HG03469 (cell line): ENCODE results near the gene GABRR2.

ENCODE experiments used
- ATAC-seq: cut with Tn5 transposase; IDR thresholded peaks from one replicate; pipeline ENCODE4 v1.9.1; 2021; ENCODE audit warnings: mild to moderate bottlenecking, moderate library complexity, moderate number of reproducible peaks; ENCODE audit not compliant: unreplicated experiment

GABRR2 gene

GRCh38 chr6:89315249-89315885, at the start of gene GABRR2:
Gene GABRR2, minus strand, starts transcription at chr6:89315299. Its CDS starts 134 bp downstream, at chr6:89315165.
- no peak for ATAC-seq

GRCh38 chr6:89364586-89364985, 49.5 kb upstream of the GABRR2 start:
- ATAC-seq = no peak

GRCh38 chr6:89361171-89361570, 46.1 kb upstream of the GABRR2 start:
- ATAC-seq = no peak

- peak; percentile 39 for ATAC-seq
These were observed 45.4 kb upstream of the GABRR2 start for GRCh38 chr6:89360415-89360999.

GRCh38 chr6:89359561-89359960, 44.5 kb upstream of the GABRR2 start:
- ATAC-seq = no peak

DNA sequence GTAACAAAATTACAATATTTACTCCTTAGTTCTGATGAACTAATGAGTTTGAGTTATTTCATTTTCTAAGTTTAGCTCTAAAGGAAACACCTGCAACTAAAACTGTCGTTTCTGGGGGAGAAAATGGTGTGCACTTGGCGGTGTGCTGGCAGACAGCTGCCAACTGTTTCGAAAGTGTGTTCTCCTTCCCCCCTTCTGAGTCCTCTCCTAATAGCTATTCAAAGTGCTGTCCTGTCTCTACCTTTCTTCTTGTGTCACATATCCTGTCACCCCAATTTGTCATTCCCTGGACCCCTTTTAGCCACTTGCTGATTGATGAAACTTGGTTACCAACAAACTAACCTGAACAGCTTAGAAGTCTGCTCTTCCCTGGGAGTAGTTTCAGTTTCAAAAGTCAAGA, 42.3 kb upstream of the GABRR2 start:
- ATAC-seq = peak; percentile 33

DNA sequence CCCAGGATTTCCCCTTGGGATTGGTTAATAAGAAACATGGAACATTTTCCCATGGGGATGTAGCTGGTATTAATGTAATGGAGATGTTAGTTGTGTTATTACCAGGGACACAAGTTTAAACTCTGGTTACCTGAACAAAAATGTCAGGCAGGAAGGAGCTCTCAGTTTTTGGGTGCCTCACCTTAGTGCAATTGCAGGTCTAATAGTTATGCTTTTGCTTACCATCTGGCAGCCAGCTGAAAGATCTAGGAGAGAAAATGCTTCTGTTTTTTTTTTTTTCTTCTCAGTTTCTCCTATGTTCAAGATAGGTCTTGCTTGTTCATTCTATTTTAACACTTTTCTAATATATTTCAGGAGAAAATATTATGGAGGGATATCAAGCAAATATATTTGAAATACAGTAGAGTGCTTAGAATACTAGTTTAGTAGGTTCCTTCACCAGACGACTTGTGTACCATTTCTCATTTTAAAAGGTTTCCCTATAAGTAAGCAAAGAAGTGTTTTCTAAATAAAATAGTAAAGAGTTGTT, 41.6 kb upstream of the GABRR2 start:
- no peak for ATAC-seq

GRCh38 chr6:89355511-89356194, 40.6 kb upstream of the GABRR2 start:
- ATAC-seq = no peak

- no peak for ATAC-seq
These were observed 38.7 kb upstream of the GABRR2 start for GRCh38 chr6:89353702-89354392.

GRCh38 chr6:89353118-89353556, 38.0 kb upstream of the GABRR2 start:
- no peak for ATAC-seq

- peak; percentile 31 for ATAC-seq
These were observed 37.4 kb upstream of the GABRR2 start, which contains the start of gene UBE2J1 for GRCh38 chr6:89352278-89353117. Gene UBE2J1, minus strand, starts transcription at chr6:89352722. Its CDS starts 153 bp downstream, at chr6:89352569.

GRCh38 chr6:89351671-89352277, 36.7 kb upstream of the GABRR2 start:
- no peak for ATAC-seq

- ATAC-seq = peak; percentile 40
These were observed 35.3 kb upstream of the GABRR2 start for GRCh38 chr6:89350281-89350966.

DNA sequence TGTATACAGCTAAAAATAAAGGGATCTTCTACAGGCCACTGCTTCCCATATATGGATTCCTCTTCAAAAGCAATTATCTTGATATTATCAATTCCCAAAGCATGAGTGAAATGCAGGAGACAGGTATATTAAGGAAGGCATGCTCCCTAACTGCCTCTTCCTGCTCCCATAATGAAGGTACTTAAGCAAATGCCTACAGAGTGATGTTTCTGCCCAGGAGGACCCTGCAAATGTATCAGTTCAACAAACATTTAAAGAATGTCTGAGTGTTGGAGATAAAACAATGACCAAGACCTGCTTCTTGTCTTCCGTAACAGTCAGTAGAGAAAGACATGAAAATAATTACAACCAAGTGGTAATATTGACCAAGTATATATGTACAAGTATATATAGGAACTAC, 33.3 kb upstream of the GABRR2 start:
- no peak for ATAC-seq

DNA sequence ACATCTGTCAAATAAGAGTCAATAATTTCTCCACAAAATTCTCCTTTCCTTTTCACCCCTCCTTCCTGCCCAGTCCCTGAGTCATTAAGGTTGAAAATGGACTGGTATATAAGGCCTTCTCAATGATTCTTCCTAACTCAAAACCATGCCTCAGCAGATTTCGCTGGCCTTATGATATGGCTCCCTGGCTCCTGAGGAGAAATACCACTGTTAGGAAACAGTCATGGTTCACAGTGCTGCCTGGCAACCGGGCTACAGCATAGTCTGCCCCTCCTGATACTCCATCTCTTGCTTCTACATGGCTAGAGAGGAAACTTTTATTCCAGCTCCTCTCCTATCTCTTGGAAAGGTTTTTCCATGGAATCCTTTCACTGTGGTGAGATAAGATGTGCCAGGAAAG, 32.7 kb upstream of the GABRR2 start:
- ATAC-seq = no peak

- no peak for ATAC-seq
These were observed 31.3 kb upstream of the GABRR2 start for GRCh38 chr6:89346433-89346832.

GRCh38 chr6:89339565-89339964, 24.5 kb upstream of the GABRR2 start:
- no peak for ATAC-seq

GRCh38 chr6:89335164-89335563, 20.1 kb upstream of the GABRR2 start:
- ATAC-seq = no peak

GRCh38 chr6:89330910-89331309, 15.8 kb upstream of the GABRR2 start:
- no peak for ATAC-seq
